Panc1 (cell line): Measurements from ENCODE around the gene SCAMP4. TPM values are rescaled to one million over a fixed set of nuclear protein-coding genes. Genes with fewer than 3 reads are reported as not detected.

Experiments used
- ATAC-seq: fragments of 200-7000 bp; cut with Tn5 transposase; 2 replicates; pipeline ENCODE4 v1.9.1; 2020; ENCODE audit warnings: mild to moderate bottlenecking, moderate library complexity
- BruUV-seq: library from RNA; stranded (reverse); fragments of 400-500 nt; replicated peaks from 2 replicates; lab custom pipeline; 2021; lab: Mats Ljungman, UMichigan
- CTCF ChIA-PET: fragments of 300-600 bp; sonication (Branson Sonifier 250); formaldehyde crosslinking; loops from one replicate; lab custom pipeline; 2022; ENCODE audit warnings: antibody characterized with exemption; lab: Charles Lee
- POLR2A ChIA-PET: fragments of 300-600 bp; sonication (Branson Sonifier 250); formaldehyde crosslinking; loops from one replicate; lab custom pipeline; 2022; ENCODE audit warnings: antibody characterized with exemption; lab: Charles Lee
- DNase-seq: peaks from one replicate; pipeline ENCODE4 v3.0.0-alpha.2; 2010; ENCODE audit warnings: low read depth, low spot score
- H3K27ac ChIP-seq: 2 replicates; pipeline ENCODE4 v1.5.1; 2011; ENCODE audit warnings: mild to moderate bottlenecking, low read length, inconsistent platforms
- H3K27me3 ChIP-seq: fragments of 200-500 bp; sonication (Bioruptor generic); 2 replicates; pipeline ENCODE4 v1.6.0; 2014; ENCODE audit warnings: low read length, inconsistent platforms; ENCODE audit not compliant: control insufficient read depth, insufficient read depth
- H3K36me3 ChIP-seq: fragments of 200-500 bp; sonication (Bioruptor generic); 2 replicates; pipeline ENCODE4 v1.5.1; 2014; ENCODE audit warnings: inconsistent platforms, mild to moderate bottlenecking, low read length, moderate library complexity; ENCODE audit not compliant: control insufficient read depth, insufficient read depth
- H3K4me1 ChIP-seq: 2 replicates; pipeline ENCODE4 v1.5.1; 2011; ENCODE audit warnings: inconsistent platforms, mild to moderate bottlenecking, low read length, moderate library complexity; ENCODE audit not compliant: control insufficient read depth, insufficient read depth
- H3K4me3 ChIP-seq, 2 experiments: 2 replicates each; pipeline ENCODE4 v1.5.1; 2011 to 2012; ENCODE audit warnings: low read depth in 2 of 2, low read length in 2 of 2, mild to moderate bottlenecking in 2 of 2, inconsistent platforms in 1 of 2, moderate library complexity in 1 of 2
- H3K9me3 ChIP-seq: fragments of 200-500 bp; sonication (Bioruptor generic); 2 replicates; pipeline ENCODE4 v1.5.1; 2014; ENCODE audit warnings: low read depth, mild to moderate bottlenecking, inconsistent platforms, low read length, moderate library complexity; ENCODE audit not compliant: control insufficient read depth, insufficient read depth
- CTCF ChIP-seq: fragments of 450-650 bp; IDR thresholded peaks from 2 replicates; pipeline ENCODE4 v1.5.1; 2017; ENCODE audit warnings: mild to moderate bottlenecking
- POLR2AphosphoS5 ChIP-seq: IDR thresholded peaks from 2 replicates; pipeline ENCODE4 v1.6.1; 2012; ENCODE audit warnings: mild to moderate bottlenecking, low read depth, low read length, moderate library complexity
- REST ChIP-seq, 2 experiments: IDR thresholded peaks; 2 replicates each; pipeline ENCODE4 v1.6.1; 2011 to 2012; ENCODE audit warnings: low read depth in 2 of 2, control low read depth in 1 of 2, low read length in 1 of 2, mild to moderate bottlenecking in 1 of 2, moderate library complexity in 1 of 2; ENCODE audit not compliant: insufficient read depth in 1 of 2
- SIN3A ChIP-seq: IDR thresholded peaks from 2 replicates; pipeline ENCODE4 v1.6.1; 2012; ENCODE audit warnings: low read depth, mild to moderate bottlenecking, low read length, moderate library complexity, borderline replicate concordance; ENCODE audit not compliant: insufficient read depth
- TCF7L2 ChIP-seq: IDR thresholded peaks from 2 replicates; pipeline ENCODE4 v1.6.1; 2011; ENCODE audit warnings: mild to moderate bottlenecking, low read depth, low read length, inconsistent platforms
- in situ Hi-C: cut with HindIII; loops from 2 replicates; pipeline ENCODE4 v1.10.0; 2016; ENCODE audit warnings: low sequenced_read_pairs, low pct_unique_long_range_greater_than_20kb
- intact Hi-C: fragments of 100-400 bp; cut with micrococcal nuclease; formaldehyde crosslinking; loops from one replicate; pipeline ENCODE4 v1.10.0; 2022; ENCODE audit not compliant: unreplicated experiment
- total RNA-seq: library from RNA; stranded (reverse); gene quantifications from one replicate; pipeline ENCODE4 v1.2.1, GENCODE V29; 2021; ENCODE audit not compliant: unreplicated experiment

SCAMP4 gene
- total RNA-seq, 1 experiment from 2014 or later: 98.4 TPM

DNA sequence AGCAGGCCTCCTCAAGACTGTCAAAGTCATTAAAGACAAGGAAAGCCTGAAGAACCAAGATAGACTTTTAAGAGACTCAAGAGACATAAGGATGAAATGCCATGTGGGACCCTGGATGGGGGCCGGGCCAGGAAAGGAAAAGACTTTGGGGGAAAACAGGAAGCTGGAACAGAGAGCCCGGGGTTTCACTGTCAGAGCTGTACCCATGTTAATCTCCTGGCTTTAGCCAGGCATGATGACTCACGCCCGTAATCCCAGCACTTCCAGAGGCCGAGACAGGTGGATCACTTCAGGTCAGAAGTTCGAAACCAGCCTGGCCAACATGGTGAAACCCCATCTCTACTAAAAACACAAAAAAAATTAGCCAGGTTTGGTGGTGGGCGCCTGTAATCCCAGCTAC, 36.2 kb upstream of the SCAMP4 start:
- intact Hi-C loops (no loop called here), in situ Hi-C loops (no loop called here)
- H3K27ac ChIP-seq: no peak overlapping the region
- no peaks in the 10 kb centered on the region for H3K27me3 ChIP-seq
- ChIA-PET CTCF (interaction anchor here (0.6 kb wide), 1 partner anchor 12 kb away, joined by 11 read pairs; no protein-coding TSS in a partner anchor), POLR2A (no interaction called here)
- DNase-seq (no peak), ATAC-seq (no peak)
- H3K9me3 ChIP-seq: no peaks in the 10 kb centered on the region
- peaks cover 16% of the 10 kb centered on the region for H3K4me1 ChIP-seq
- no peaks in the 10 kb centered on the region for H3K36me3 ChIP-seq
- BruUV-seq: no TSS peak
- no peak for TF ChIP-seq REST (IDR thresholded peaks at IDR 0.05; ENCODE audit: insufficient read depth in 1 of 2, low read depth in 2 of 2, low read length in 1 of 2)
- H3K4me3 ChIP-seq: no peak overlapping the region

DNA sequence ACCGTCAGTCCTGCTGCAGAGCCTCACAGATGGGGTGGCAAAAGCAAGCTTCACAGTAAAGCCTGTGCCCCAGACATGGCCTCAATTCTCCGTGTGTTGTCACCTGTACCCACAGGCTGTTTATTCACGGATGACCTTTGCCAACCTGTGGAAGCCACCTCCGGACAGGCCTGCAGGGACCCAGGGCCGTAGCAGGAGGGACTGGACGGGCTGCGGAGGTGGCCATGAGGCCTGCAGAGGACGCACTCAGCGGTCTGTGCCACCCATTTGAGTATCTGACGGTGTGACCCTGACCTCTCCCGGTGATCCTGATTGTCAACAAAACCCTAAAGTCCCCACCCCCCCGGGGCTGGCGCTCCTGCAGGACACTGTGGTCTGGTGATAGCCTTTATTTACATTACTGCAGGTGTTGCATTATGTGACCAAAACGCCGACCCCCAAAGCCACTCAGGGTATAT, 34.0 kb upstream of the SCAMP4 start:
- Histone ChIP-seq H3K4me3 (no peak overlapping the region), H3K4me1 (peaks cover 17% of the 10 kb centered on the region), H3K9me3 (no peaks in the 10 kb centered on the region), H3K27ac (no peak overlapping the region), H3K27me3 (no peaks in the 10 kb centered on the region), H3K36me3 (no peaks in the 10 kb centered on the region; the same call in 1 of the 2 replicates)
- ATAC-seq (no peak), DNase-seq (no peak)
- intact Hi-C loops (no loop called here), in situ Hi-C loops (no loop called here)
- no TSS peak for BruUV-seq
- TF ChIP-seq SIN3A: no peak
- TF ChIP-seq TCF7L2: no peak
- no peak for TF ChIP-seq CTCF
- ChIA-PET CTCF (no interaction called here), POLR2A (no interaction called here)

DNA sequence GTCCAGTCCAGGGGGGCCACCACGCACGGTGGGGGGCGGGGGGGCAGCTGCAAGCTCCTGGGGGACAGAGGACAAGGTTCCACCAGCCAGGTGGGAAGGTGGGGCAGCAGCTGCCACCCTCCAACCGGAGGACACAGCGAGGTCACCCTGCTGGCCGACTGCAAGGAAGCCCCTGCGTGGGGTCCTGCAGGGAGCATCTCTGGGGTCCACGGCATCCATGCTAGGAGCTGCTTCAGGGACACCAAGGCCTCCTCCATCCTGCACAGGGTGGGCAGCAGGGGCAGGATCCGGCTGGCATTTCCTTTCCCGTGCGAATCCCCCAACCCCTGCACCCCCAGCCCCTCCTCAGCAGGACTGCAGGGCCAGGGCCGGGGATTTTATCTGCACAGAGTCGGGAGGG, 33.6 kb upstream of the SCAMP4 start:
- intact Hi-C loops: no loop called here
- no peaks in the 10 kb centered on the region for H3K9me3 ChIP-seq
- CTCF ChIA-PET: no interaction called here
- BruUV-seq: no TSS peak
- peaks cover 20% of the 10 kb centered on the region for H3K4me1 ChIP-seq
- POLR2A ChIA-PET: no interaction called here
- in situ Hi-C loops: no loop called here
- no peak for TF ChIP-seq CTCF
- TF ChIP-seq SIN3A: no peak
- no peak for TF ChIP-seq TCF7L2
- no peak for TF ChIP-seq POLR2AphosphoS5
- no peak for TF ChIP-seq REST (IDR thresholded peaks at IDR 0.05; ENCODE audit: insufficient read depth in 1 of 2, low read depth in 2 of 2, low read length in 1 of 2)
- DNase-seq (no peak), ATAC-seq (no peak)
- no peak overlapping the region for H3K27ac ChIP-seq
- H3K4me3 ChIP-seq: no peak overlapping the region
- no peaks in the 10 kb centered on the region for H3K27me3 ChIP-seq
- no peaks in the 10 kb centered on the region; the same call in 1 of the 2 replicates for H3K36me3 ChIP-seq
